Dermis blood vessel endothelial cell (primary cell): ENCODE measurements around the gene NKX2-1. TPM values are rescaled to one million over a fixed set of nuclear protein-coding genes. Genes with fewer than 3 reads are reported as not detected.
"Not testable (repeated sequence)": the region's sequence is repeated elsewhere in the genome, so short reads cannot be mapped to it uniquely, and the experiment has no call there.

ENCODE experiments used
- DNase-seq: peaks from one replicate; pipeline ENCODE4 v3.0.0; 2010
- total RNA-seq: library from RNA; depleted of rRNA; stranded (reverse); fragments of >200 nt; gene quantifications from 2 replicates; pipeline ENCODE4 v1.2.3, GENCODE V29; 2014

The NKX2-1 gene
- total RNA-seq, 1 donor from 2014 or later: not detected

DNA sequence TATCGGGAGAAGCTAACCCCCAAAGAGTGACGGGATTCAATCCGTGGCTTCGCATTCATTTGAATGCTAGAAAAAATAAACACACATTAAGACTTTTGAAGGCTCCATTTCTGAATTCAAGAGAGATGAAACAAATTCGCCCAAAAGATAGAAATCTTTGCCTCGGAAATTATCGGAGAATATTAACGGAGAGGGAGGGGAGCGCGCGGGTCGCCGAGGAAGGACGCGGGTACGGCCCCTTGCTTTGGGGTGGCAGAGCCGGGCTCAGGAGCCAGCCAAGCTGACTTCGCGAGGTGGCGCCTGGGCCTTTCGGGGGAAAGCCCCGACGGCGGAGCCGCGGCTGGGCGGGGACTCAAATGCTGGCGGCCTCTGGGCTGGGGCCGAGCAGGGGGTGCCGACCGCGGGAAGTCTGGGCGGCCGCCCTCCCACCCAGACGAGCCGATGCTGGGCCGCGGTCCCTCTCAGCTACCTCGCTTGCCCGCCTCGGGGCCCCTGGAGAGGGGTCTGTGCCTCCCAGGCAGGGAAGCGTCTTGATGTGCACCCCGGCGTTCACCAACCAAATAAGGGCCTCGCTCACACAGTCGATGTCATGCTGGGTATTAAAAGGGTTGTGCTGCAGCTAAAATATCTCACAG lies 14.7 kb downstream of the NKX2-1 start:
- DNase-seq: no peak

DNA sequence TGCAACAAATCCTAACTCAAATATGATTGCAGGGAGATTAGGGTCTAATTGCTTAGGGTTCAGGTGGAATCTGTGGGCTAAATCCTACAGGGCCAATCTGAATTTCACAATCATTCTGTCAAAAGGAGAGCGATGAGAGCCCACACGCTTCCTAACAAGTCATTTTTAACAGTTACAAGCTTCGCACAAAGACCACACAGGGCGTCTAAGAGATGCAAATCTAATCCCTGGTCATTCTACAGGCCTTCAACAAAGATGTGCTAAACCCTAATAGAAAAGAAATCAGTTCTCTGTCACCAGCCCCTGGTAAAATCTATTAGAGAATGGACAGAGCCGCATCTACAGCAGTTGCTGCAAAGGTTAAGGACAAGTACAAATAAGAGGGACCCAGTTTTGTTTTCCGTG lies 15.3 kb downstream of the NKX2-1 start:
- DNase-seq: no peak

DNA sequence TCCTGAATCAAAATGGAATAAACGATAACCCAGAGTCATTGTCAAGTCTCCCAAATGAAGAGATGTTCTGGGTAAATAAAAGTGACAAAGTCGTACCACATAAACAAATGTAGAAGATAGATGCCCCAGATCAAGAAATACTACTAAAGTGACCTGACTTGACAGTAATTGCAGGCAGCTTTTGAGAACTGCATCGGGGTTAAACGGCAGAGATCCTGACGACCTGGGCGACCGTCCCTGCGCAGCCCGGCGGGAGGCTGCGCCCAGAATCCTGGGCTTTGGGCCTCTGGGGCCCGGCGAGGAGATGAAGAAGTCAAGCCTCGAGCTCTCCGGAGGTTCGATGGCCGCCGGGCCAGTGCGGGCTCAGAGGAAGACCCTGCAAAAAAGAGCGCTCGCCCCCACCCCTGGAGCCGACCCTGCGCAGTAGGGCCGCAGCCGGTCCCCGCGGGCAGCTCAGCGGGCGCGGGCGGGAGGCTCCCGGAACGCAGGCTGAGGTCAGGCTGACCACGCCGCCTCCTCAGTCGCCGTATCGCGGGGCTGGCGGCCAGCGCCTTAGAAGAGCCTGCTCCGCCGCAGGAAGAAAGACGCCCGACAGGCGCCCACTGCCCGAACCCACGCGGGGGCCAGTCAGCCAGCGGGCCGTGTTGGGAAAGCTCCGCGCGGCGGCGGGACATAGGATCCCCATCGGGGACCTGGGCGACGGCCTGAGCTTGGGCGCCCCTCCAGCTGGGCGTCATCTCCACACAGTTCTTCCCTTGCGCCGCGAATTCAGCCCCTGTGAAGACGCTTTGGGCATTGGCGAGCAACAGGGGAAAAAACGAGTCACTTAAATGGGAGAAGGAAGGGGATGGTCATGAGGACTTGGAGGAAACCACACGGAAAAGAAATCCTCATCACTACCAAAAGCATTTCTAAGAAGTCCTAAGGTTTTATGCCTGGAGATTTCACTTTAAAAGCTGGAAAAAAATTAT lies 16.0 kb downstream of the NKX2-1 start:
- no peak for DNase-seq

DNA sequence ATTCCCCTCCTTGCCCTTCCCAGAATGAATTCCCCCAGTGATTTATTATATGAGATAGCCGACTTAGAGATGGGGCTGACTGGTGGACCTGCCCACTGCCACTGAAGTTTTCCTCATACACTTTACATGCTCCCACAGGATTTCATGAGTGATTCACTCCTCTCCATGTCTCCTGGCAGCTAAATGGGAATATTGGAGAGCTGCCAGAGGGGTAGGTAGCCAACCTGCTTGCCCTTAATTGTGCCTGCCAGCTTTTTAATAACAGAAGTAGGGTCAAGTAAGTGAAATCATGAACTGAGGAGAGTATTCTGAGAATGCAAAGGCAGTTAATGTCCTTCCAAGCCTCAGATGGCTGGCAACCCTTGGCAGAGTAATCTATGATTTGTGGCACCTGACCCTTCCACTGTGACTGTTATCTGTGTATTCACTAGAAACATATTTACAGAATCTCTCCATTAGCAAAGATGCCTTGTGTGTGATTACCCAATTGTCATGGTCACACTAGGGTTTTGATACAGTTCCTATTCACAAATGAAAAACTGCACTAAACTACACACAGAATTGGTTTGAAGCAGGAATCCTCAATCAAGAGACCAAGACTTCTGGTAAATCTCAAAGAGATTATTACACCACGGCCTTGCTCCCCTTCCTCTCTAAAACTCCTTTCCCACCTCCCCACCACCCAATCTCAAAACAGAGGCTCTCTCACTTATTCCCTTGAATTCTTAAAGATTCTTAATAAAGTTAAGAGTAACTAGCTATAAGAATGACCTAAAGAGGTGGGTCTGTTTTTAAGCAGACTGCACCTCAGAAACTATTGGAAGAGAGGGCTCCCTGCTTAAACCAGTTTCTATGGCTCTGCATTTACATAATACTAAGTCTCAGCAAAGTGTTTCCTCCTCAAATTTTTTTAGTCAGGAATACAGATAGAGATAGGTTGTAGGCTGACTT lies 17.2 kb downstream of the NKX2-1 start:
- no peak for DNase-seq

DNA sequence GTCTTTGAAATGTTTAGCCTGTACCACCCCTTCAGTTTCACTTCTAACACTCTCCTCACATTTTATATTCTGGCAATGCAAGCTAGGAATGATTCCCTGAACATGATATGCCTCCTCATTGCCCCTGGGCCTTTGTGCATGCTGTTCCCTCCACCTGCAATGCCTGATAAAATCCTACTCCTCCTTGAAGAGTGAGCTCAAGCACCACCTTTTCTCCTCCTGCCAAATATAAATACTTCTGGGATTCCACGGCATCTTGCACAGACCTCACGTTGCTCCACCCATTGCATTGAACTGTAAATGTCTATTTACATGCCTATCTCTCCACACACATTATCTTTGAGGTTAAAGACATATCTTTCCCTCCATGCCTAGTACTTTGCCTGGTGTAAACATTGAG lies 21.1 kb downstream of the NKX2-1 start:
- no peak for DNase-seq

DNA sequence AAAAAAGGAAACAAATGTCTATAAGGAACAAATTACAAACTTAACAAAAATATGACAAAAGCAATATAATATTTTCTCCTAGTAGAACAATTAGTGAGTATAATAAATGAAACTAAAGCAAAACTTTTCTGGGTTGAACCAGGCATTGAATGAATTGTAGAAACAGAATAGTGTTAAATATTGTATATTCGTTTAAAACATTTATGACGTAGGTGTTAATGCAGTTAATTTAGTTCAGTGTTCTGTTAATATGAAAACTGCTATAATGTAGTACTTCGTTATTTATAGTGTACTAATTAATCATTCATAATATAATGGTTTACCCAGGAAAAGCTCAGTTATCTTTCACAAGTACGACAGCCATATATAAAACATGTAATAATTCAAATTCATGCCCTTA lies 23.7 kb downstream of the NKX2-1 start:
- no peak for DNase-seq

DNA sequence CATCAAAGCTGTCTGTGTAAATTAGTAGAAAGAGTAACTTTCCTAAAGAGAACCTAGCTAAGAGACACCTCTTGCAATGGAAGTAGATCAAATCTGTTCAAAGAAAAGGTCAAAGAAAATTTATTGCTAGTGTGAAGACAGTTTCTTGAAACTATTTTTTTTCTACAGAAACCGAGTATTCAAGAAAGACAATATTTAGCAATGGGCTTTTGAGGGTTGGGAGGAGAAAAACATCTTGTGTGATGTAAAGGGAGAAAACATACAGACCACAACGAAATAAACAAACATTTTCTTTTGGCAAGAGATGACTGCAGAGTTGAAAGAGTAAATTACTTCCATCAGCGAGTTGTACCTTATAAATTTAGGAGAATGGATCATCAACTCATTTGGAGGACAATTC lies 24.4 kb downstream of the NKX2-1 start:
- DNase-seq: no peak

DNA sequence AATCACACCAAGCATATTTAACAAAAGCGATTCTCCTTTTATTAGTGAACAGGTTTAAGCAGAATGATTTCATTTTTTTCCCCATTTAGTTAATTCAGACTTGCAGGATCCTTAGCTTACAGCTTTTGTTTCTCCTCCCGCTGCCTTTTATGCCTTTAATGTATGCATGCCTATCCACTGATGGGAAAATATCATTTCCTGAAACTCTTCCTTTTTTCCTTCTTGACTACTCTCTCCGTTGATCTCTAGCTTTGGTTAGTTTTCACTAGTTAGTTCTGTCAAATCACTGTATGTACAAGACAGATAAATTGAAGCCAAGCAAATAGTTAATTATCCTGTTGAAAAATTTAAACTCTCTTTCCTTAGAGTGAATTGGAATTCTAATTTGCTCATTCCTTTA lies 26.3 kb downstream of the NKX2-1 start:
- DNase-seq: no peak

DNA sequence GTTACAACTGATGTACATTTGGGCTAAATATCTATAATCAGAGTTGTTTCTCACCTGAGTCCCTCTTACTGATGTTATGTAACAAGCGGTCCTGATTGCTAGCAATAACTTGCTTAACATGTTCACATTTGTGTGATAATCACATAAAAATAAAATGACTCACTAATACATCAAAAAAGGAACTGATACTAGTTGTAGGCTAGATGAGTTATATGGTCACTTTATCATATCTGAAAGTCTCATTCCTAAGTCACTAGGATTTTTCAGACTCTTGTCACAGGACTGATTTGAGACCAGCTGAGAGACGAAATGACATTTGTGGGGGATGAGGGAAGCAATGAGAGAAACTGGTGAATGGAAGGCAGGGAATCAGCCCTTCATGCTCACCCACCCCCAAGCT lies 34.3 kb downstream of the NKX2-1 start:
- no peak for DNase-seq

DNA sequence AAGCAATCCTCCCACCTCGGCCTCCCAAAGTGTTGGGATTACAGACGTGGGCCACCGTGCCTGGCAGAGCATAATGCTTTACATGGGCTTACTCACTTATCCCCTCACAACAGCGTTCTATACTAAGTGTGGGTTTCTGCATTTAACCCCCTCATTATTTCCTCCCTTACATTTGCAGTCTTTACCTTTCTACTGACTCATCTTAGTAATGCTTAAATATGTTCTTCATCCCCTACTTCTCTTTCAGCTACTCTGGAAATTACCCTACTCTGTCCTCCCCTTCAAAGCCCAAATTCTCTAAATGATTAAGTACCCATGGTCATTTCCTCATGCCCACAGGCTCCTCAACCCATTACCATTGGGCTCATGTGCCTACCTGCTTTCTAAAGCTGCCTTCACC lies 40.7 kb downstream of the NKX2-1 start:
- no peak for DNase-seq

DNA sequence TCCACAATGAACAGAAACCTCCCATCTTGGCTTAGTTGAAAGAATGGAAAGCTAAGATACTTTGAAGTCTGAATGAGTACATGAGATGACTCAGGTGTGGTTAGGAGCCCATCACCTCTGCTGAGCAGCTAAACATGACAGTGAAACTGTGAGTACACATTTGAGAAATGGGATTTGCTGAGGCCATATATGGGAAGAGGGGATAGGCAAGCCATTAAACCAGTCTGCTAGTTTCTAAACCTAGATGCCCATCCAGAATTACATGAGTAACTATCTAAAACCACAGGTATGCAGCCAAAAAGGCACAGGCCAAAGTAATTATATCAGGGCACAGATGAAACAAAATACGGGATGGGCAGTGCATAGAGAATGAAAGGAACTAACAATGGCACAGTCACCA lies 41.2 kb downstream of the NKX2-1 start:
- no peak for DNase-seq

DNA sequence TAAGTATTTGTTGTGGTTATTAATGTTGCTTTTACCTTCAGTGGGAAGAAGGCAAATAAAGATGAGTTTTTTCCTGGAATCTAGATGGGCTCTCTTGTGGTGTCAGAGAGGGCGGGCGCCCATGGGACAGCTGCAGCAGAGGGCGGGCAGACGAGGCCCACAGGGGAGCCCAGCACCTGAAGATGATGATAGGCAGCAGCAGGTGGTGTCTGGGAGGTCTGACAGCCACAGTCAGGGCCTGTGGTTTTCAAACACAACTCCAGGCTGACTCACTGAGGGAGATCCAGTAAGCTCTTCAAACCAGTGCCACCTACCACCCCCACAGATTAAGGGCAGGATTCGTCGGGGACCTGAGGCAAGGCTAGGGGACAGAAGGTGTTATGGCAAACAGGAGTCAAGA lies 42.8 kb downstream of the NKX2-1 start:
- no peak for DNase-seq

DNA sequence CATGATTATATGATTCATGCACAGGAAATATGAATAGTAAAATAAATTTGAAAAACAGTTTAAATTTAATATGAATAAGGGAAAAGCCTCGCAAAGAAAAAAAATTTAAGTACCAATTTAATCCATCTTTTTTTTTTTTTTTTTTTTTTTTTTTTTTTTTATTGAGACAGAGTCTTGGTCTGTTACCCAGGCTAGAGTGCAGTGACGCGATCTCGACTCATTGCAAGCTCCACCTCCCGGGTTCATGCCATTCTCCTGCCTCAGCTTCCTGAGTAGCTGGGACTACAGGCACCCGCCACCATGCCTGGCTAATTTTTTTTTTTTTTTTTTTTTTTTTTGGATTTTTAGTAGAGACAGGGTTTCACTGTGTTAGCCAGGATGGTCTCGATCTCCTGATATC lies 44.0 kb downstream of the NKX2-1 start:
- not testable (repeated sequence) for DNase-seq

DNA sequence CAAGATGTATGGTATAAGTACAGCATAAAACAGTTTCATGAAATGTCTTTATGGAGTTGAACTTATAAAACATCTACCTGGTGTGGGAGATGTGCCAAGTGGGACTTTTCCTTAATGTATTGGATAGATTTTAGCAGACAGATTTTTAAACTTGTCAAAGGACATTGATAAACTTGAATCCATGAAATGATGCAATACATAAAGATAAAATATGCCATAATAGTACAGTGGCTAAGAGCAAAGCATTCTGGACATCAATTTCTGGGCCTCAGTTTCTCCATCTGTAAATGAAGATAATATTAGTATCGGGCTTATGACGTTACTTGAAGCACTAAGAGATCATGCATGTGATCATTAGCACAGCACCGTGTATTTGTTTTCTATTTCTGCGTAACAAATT lies 45.4 kb downstream of the NKX2-1 start:
- DNase-seq: no peak

DNA sequence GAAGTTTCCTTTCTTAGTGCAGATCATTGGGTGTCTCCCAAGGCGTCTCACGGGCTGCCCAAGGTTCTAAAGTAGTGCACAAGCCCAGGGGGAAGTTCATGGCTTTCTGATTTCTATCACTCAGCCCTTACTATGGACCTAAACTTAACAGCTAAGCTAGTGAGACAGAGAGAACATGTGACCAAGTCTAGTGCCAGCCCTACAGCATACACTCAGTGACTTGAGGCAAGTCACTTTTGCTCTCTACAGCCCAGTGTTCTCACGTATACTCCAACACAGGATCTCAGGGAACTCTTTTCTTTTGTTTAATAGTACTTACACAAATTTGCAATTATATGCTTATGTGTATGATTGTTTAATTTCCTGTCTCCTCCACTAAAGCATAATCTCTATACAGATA lies 48.6 kb downstream of the NKX2-1 start:
- DNase-seq: no peak

DNA sequence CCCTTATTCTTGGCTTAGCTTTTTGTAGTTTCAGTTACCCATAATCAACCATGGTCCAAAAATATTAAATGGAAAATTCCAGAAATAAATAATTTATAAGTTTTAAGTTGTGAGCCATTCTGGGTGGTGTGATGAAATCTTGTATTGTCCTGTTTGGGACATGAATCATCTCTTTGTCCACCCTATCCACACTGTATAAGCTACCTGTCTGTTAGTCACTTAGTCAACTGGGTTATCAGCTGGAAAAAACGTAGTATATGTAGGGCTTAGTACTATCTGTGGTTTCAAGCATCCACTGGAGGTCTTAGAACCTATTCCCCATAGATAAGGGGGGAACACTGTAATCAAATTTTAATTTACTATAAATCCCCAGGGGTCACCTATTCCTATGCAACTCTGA lies 52.7 kb downstream of the NKX2-1 start:
- no peak for DNase-seq

Other genes starting within 250 kb of the NKX2-1 start
- gene MBIP, start 199.6 kb downstream of the NKX2-1 start, total RNA-seq: 5.8 and 8.3 TPM in 2 replicates
- gene NKX2-8, start 62.4 kb upstream of the NKX2-1 start, total RNA-seq: not detected in 2 replicates
- 0.37 TPM in 1 of 2 replicates, not detected in the other for gene PAX9, start 141.6 kb upstream of the NKX2-1 start, total RNA-seq